PC-3 (cell line): ENCODE measurements around the gene STAT3. TPM values are rescaled to one million over a fixed set of nuclear protein-coding genes. Genes with fewer than 3 reads are reported as not detected.

ENCODE experiments used
- ATAC-seq: fragments of 200-7000 bp; cut with Tn5 transposase; 2 replicates; pipeline ENCODE4 v1.9.1; 2020; ENCODE audit warnings: mild to moderate bottlenecking, moderate library complexity
- BruUV-seq: library from RNA; stranded (reverse); fragments of 400-500 nt; replicated peaks from 2 replicates; lab custom pipeline; 2021; lab: Mats Ljungman, UMichigan
- CTCF ChIA-PET: fragments of 300-600 bp; sonication (Branson Sonifier 250); formaldehyde crosslinking; loops from one replicate; lab custom pipeline; 2022; ENCODE audit warnings: antibody characterized with exemption; lab: Charles Lee
- POLR2A ChIA-PET: fragments of 300-600 bp; sonication (Branson Sonifier 250); formaldehyde crosslinking; loops from one replicate; lab custom pipeline; 2022; ENCODE audit warnings: antibody characterized with exemption; ENCODE audit not compliant: unreplicated experiment; lab: Charles Lee
- DNase-seq: peaks from one replicate; pipeline ENCODE4 v3.0.0-alpha.2; 2015
- H2AFZ ChIP-seq: fragments of 300-600 bp; sonication (generic); 2 replicates; pipeline ENCODE4 v1.6.0; 2016; ENCODE audit warnings: antibody characterized with exemption, low read length
- H3F3A ChIP-seq: fragments of 300-600 bp; sonication (generic); one replicate; pipeline ENCODE4 v1.6.0; 2017; ENCODE audit warnings: antibody characterized with exemption, low read length, control low read depth, mild to moderate bottlenecking; ENCODE audit not compliant: unreplicated experiment
- H3K27ac ChIP-seq: fragments of 300-600 bp; sonication (generic); 2 replicates; pipeline ENCODE4 v1.5.1; 2016; ENCODE audit warnings: mild to moderate bottlenecking, low read length
- H3K27me3 ChIP-seq: fragments of 300-600 bp; sonication (generic); 2 replicates; pipeline ENCODE4 v1.6.1; 2016; ENCODE audit warnings: low read length, mixed read lengths
- H3K36me3 ChIP-seq: fragments of 300-600 bp; sonication (generic); 2 replicates; pipeline ENCODE4 v1.6.1; 2016; ENCODE audit warnings: low read depth, mixed run types, low read length, mixed read lengths
- H3K4me1 ChIP-seq: fragments of 300-600 bp; sonication (generic); 2 replicates; pipeline ENCODE4 v1.5.1; 2016; ENCODE audit warnings: low read length; ENCODE audit not compliant: insufficient read depth
- H3K4me2 ChIP-seq: fragments of 300-600 bp; sonication (generic); 2 replicates; pipeline ENCODE4 v1.6.0; 2016; ENCODE audit warnings: low read length
- H3K4me3 ChIP-seq: fragments of 300-600 bp; sonication (generic); 2 replicates; pipeline ENCODE4 v1.5.1; 2016; ENCODE audit warnings: mild to moderate bottlenecking, low read length, mixed read lengths
- H3K79me2 ChIP-seq: fragments of 300-600 bp; sonication (generic); 2 replicates; pipeline ENCODE4 v1.6.1; 2017; ENCODE audit warnings: low read length, mixed read lengths
- H3K9ac ChIP-seq: fragments of 300-600 bp; sonication (generic); 2 replicates; pipeline ENCODE4 v1.6.0; 2016; ENCODE audit warnings: mild to moderate bottlenecking, low read length
- H3K9me2 ChIP-seq: fragments of 300-600 bp; sonication (generic); replicated peaks from 2 replicates; pipeline ENCODE4 v1.6.1; 2016; ENCODE audit warnings: mixed run types, low read length, mixed read lengths
- H3K9me3 ChIP-seq: fragments of 300-600 bp; sonication (generic); 2 replicates; pipeline ENCODE4 v1.6.1; 2016; ENCODE audit warnings: low read length, mixed read lengths
- H4K20me1 ChIP-seq: fragments of 300-600 bp; sonication (generic); 2 replicates; pipeline ENCODE4 v1.6.1; 2016; ENCODE audit warnings: low read length, mixed read lengths
- CTCF ChIP-seq: fragments of 300-600 bp; sonication (generic); conservative IDR thresholded peaks from 2 replicates; pipeline ENCODE4 v1.5.1; 2017; ENCODE audit warnings: antibody characterized with exemption, low read depth, mild to moderate bottlenecking, low read length
- EZH2 ChIP-seq: fragments of 300-600 bp; sonication (generic); IDR thresholded peaks from one replicate; pipeline ENCODE4 v1.6.1; 2017; ENCODE audit warnings: antibody characterized with exemption, mild to moderate bottlenecking, low read length; ENCODE audit not compliant: unreplicated experiment
- EZH2phosphoT487 ChIP-seq: fragments of 300-600 bp; sonication (generic); IDR thresholded peaks from 2 replicates; pipeline ENCODE4 v1.6.1; 2018; ENCODE audit warnings: mild to moderate bottlenecking, antibody characterized with exemption, low read length, borderline replicate concordance
- intact Hi-C: fragments of 100-400 bp; cut with micrococcal nuclease; formaldehyde crosslinking; loops from 2 replicates; pipeline ENCODE4 v1.9.0; 2023
- total RNA-seq: library from RNA; depleted of rRNA; stranded (reverse); fragments of >200 nt; gene quantifications from 2 replicates; pipeline ENCODE4 v1.2.3, GENCODE V29; 2014

The STAT3 gene
- total RNA-seq, 1 experiment from 2014 or later = not detected

DNA sequence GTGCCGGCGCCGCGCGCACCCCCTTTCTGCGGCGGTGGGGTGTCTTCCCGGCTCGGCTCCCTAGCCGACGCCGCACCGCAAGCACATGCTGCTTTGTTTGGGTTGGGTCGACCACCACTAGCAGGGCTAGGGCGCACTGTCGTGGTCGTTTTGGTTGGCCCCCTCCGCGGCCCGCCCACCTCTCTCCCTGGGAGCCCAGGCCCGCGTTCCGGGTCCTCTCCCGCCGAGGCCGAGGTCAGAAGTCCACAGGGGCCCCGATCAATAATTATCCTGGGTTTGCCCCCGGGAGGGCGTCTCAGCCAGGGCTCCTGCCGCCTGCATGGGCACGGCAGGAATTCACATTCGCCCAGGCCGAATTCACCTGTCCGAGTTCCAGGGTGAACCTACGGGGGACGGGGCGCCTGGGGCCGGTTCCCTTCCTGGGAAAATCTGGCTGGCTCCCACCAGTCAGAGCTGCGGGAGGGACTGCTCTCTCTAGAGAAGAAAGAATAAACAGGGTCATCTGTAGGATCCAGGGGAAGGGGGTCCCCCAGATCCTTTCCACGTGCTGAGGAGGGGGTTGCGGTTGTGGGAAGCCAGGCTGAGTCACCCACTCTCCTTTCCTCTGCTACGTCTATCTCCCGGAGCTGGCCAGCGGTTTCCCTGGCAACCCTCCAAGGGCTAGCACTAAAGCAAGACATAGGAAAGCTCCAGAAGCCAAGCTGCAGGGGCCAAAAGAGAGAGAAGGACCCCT, 111.5 kb downstream of the STAT3 start:
- Histone ChIP-seq H3K4me1 (no peaks in the 10 kb centered on the region), H3K4me3 (no peak overlapping the region), H4K20me1 (no peaks in the 10 kb centered on the region), H3K27ac (no peak overlapping the region), H3K79me2 (no peaks in the 10 kb centered on the region), H3K9ac (no peak overlapping the region), H3K36me3 (no peaks in the 10 kb centered on the region), H3K9me3 (no peaks in the 10 kb centered on the region), H2AFZ (no peak overlapping the region), H3F3A (no peaks in the 10 kb centered on the region), H3K9me2 (no peaks in the 10 kb centered on the region), H3K27me3 (no peaks in the 10 kb centered on the region), H3K4me2 (no peak overlapping the region)
- intact Hi-C loops = no loop called here
- TF ChIP-seq EZH2 (no peak), CTCF (no peak), EZH2phosphoT487 (no peak)
- no peak for DNase-seq
- CTCF ChIA-PET = no interaction called here
- POLR2A ChIA-PET = no interaction called here
- no TSS peak for BruUV-seq
- ATAC-seq = no peak

GRCh38 chr17:42276359-42276608, 112.0 kb downstream of the STAT3 start, which contains the start of gene STAT5B:
TSS of gene STAT5B (minus strand) at chr17:42276391. CDS start at chr17:42232127, 44,264 bp downstream.
- H3K4me3 ChIP-seq = no peak within 1 kb of the TSS
- H3K27me3 ChIP-seq = no peaks in the 10 kb centered on the region
- no peaks in the 10 kb centered on the region for H3K9me2 ChIP-seq
- BruUV-seq = no TSS peak
- no peak within 1 kb of the TSS for H3K9ac ChIP-seq
- DNase-seq = no peak
- H3K9me3 ChIP-seq = no peaks in the 10 kb centered on the region
- no peak within 1 kb of the TSS for H3K4me2 ChIP-seq
- no peaks in the 10 kb centered on the region for H3K79me2 ChIP-seq
- H3F3A ChIP-seq = no peaks in the 10 kb centered on the region
- H3K27ac ChIP-seq = no peak within 1 kb of the TSS
- TF ChIP-seq EZH2 (no peak), EZH2phosphoT487 (no peak)
- H2AFZ ChIP-seq = no peak within 1 kb of the TSS
- CTCF ChIA-PET = no interaction called here
- intact Hi-C loops = no loop called here
- H4K20me1 ChIP-seq = no peaks in the 10 kb centered on the region
- POLR2A ChIA-PET = no interaction called here
- no peak for ATAC-seq
- no peaks in the 10 kb centered on the region for H3K4me1 ChIP-seq
- no peaks in the 10 kb centered on the region for H3K36me3 ChIP-seq

DNA sequence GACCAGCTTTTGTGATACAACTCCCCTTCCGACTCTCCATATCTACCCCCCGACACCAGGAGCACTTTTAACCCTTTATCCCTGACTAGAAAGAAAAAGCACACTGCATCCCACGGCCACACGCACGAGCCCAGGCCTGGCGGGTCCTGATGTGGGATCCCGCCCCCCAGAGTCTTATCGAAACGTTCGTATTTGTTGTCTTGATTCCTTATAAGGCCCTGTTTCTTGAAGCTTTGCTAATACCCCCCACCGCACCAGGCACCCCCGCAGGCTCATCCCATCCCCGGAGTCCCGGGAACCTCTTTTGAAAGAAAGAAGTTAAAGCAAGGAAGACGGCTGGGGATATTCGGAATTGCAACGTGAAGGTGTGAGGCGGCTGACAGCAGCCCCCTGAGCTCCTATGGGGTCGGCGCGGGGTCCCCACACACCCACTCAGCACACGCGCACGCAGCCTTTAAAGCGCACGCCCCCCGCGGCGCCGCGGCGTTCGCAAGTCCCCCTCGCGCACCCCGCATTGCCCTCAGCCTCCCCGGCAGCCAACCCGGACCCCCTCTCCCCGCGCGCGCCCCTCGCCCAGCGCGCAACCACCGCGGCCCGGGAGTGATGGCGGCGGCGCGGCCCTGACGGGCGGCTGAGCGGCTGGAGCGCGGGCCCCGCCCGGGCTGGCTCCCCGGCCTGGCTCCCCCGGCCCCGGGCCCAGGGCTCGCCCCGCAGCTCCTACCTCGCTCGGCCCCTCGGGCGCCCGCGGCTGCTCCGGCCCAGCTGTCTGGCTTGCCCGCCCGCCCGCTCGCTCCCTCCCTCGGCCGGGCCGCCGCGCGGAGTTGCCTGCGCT, 112.5 kb downstream of the STAT3 start:
- Histone ChIP-seq H3K27ac (no peak overlapping the region), H3K27me3 (no peaks in the 10 kb centered on the region), H3K79me2 (no peaks in the 10 kb centered on the region), H3K4me3 (no peak overlapping the region), H2AFZ (no peak overlapping the region), H3K9me2 (no peaks in the 10 kb centered on the region), H4K20me1 (no peaks in the 10 kb centered on the region), H3K36me3 (no peaks in the 10 kb centered on the region), H3F3A (no peaks in the 10 kb centered on the region), H3K4me2 (no peak overlapping the region), H3K4me1 (no peaks in the 10 kb centered on the region), H3K9me3 (no peaks in the 10 kb centered on the region), H3K9ac (no peak overlapping the region)
- BruUV-seq = no TSS peak
- DNase-seq (no peak), ATAC-seq (no peak)
- ChIA-PET CTCF (no interaction called here), POLR2A (no interaction called here)
- intact Hi-C loops = no loop called here
- no peak for TF ChIP-seq EZH2
- TF ChIP-seq EZH2phosphoT487 = no peak
- no peak for TF ChIP-seq CTCF
